ENCODE results near the gene WDR86.
A peak's percentile ranks its signal among the peaks of the same experiment; 100 is the strongest.

WDR86 gene

GRCh38 chr7:151374139-151374538 is 35.7 kb downstream of the WDR86 start:
- H3K27ac ChIP-seq: no peak overlapping the region
- TF ChIP-seq ZFX (IDR thresholded peaks at IDR 0.05): no peak
- TF ChIP-seq, protein P1, sequence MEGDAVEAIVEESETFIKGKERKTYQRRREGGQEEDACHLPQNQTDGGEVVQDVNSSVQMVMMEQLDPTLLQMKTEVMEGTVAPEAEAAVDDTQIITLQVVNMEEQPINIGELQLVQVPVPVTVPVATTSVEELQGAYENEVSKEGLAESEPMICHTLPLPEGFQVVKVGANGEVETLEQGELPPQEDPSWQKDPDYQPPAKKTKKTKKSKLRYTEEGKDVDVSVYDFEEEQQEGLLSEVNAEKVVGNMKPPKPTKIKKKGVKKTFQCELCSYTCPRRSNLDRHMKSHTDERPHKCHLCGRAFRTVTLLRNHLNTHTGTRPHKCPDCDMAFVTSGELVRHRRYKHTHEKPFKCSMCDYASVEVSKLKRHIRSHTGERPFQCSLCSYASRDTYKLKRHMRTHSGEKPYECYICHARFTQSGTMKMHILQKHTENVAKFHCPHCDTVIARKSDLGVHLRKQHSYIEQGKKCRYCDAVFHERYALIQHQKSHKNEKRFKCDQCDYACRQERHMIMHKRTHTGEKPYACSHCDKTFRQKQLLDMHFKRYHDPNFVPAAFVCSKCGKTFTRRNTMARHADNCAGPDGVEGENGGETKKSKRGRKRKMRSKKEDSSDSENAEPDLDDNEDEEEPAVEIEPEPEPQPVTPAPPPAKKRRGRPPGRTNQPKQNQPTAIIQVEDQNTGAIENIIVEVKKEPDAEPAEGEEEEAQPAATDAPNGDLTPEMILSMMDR (conservative IDR thresholded peaks at IDR 0.05): no peak

DNA sequence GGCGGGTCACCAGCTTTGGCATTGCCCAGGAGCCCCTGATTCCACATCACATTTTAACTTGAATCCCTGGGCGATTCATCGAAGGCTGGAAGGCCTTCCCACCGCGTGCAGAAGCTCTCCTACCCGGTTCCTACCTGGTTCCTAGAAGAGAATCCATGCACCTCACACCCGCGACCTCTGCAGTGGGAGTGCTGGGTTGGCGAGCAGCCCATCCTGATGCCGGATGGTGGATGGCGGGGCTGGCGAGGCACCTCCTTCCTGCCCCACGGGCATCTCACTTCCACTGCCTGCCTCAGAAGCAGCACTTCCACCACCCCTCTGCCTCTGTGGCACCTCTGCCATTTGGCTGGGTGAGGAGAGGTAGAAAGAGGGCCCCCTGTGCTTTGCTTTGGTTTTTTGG is 36.2 kb downstream of the WDR86 start:
- no peak for TF ChIP-seq ZFX (IDR thresholded peaks at IDR 0.05)
- TF ChIP-seq, protein P1 (conservative IDR thresholded peaks at IDR 0.05): no peak
- no peak overlapping the region for H3K27ac ChIP-seq

- H3K27ac ChIP-seq: no peak overlapping the region
- TF ChIP-seq, protein P1 (conservative IDR thresholded peaks at IDR 0.05): no peak
- TF ChIP-seq ZFX (IDR thresholded peaks at IDR 0.05): no peak
Observed at GRCh38 chr7:151372612-151373265, 37.1 kb downstream of the WDR86 start.

DNA sequence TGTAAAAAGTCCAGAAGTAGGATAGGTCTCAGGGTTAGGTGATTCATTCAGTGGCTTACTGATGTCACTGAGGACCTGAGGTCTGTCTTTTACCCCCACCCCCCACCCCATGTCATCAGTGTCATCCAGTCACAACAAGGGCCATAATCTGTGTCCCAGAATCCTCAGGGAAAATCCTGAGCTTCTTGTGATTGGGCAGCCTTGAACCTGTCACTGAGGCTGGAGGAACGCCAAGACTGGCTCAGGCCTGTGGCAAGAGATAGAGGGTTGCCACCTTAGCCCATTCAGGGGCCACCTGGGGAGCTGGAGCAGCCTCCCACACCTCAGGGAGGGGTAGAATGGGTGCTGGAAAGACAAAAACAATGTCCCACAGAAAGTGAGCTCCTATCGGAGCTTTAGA is 38.6 kb downstream of the WDR86 start:
- TF ChIP-seq, protein P1 (conservative IDR thresholded peaks at IDR 0.05): no peak
- no peak for TF ChIP-seq ZFX (IDR thresholded peaks at IDR 0.05)
- H3K27ac ChIP-seq: no peak overlapping the region

DNA sequence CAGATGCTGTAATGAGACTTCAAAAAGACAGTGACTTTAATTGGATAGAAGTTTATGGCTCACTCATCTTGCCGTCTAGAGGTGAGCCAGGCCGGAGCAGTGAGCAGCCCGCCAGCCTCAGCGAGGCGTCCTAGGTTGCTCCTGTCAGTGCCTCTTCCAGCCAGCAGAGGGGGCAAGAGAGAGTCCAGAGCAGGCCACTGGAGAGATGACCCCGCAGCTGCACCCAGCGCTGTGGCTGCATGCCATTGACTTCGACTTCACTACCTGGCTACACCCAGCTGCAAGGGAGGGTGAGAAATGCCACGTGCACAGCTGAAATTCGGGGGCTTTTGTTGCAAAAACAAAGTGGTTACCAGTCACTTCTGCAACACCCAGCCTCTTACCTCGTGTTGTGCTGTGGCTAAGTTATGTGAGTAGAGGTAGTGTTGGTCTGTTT is 41.7 kb downstream of the WDR86 start:
- TF ChIP-seq, protein P1 (conservative IDR thresholded peaks at IDR 0.05): peak; percentile 99
- no peak for TF ChIP-seq ZFX (IDR thresholded peaks at IDR 0.05)
- H3K27ac ChIP-seq: no peak overlapping the region

- H3K27ac ChIP-seq: no peak overlapping the region
- TF ChIP-seq, protein P1 (conservative IDR thresholded peaks at IDR 0.05): no peak
- no peak for TF ChIP-seq ZFX (IDR thresholded peaks at IDR 0.05)
Observed at GRCh38 chr7:151367284-151367683, 42.6 kb downstream of the WDR86 start.

DNA sequence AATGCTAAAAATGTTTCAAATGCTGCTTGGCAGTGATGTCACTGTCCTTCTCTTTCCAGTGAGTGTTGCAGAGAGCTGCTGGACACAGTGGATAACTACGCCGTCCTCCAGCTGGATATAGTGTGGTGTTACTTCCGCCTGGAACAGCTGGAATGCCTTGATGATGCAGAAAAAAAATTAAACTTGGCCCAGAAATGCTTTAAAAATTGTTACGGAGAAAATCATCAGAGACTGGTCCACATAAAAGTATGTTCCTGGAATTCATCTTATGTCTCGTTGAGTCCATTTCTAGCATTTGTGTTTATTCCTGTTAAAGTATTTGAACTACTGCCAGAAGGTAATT is 43.0 kb downstream of the WDR86 start:
- no peak for TF ChIP-seq ZFX (IDR thresholded peaks at IDR 0.05)
- TF ChIP-seq, protein P1 (conservative IDR thresholded peaks at IDR 0.05): no peak
- H3K27ac ChIP-seq: no peak overlapping the region
